AG08396 (cell line): ENCODE results near the gene CYSLTR2.
"Not testable (repeated sequence)": the region's sequence is repeated elsewhere in the genome, so short reads cannot be mapped to it uniquely, and the experiment has no call there.

Experiments used
- DNase-seq: peaks from one replicate; pipeline ENCODE4 v3.0.0; 2012; ENCODE audit warnings: low spot score, mixed read lengths

Gene CYSLTR2

DNA sequence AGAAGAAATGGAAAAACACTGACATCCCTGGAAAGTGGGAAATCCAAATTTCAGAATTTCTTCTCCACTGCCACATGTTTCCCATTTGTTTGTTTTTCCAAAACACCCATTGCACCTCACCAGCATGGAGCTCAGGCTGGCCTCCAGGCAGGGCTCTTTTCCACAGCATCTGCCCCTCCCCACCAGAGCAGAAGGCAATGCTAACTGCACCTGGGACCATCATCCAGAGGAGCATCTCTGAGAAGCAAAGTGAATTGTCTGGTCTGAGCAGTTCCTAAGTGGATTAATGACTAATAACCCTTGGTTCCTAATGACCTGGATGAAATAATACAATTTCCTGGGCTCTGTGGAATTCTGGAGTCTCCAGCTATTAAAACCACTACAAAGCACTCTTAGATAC, 8.8 kb upstream of the CYSLTR2 start:
- DNase-seq = no peak

DNA sequence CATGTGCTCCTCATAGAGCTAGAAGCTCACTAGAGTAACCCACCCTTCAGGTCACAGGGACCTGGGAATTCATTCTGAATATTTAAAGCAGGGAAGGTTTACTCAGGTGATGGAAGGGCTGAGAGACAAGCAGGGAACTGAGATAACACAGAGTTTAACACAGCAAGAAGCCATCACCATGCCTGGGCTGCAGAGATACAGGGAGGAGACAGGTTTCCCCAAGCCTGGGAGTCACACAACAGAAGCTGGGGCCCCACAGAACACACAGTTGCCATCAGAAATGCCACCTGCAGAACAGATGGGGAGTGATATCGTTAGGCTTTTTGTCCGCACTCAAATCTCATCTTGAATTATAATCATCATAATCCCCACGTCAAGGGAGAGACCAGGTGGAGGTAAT, 7.9 kb upstream of the CYSLTR2 start:
- no peak for DNase-seq

DNA sequence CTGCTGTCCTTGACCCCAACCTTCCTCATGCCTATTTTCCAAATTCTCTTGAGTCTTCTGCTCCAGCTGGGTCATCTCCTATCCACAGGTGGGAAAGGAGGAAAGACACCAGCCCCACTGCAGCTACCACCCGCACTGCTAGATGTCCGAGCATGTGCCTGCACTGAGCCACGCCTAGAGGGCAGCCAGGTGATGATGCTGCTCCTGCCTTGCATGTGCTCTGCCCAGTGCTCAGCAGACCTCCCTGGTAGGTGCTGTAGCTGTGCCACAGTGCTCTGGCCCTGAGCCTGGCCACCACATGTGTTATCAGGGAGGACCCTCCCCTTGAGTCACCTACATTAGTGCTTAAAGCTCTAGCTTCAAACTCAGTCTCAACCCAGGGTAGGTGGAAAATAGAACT, 6.9 kb upstream of the CYSLTR2 start:
- DNase-seq = no peak

DNA sequence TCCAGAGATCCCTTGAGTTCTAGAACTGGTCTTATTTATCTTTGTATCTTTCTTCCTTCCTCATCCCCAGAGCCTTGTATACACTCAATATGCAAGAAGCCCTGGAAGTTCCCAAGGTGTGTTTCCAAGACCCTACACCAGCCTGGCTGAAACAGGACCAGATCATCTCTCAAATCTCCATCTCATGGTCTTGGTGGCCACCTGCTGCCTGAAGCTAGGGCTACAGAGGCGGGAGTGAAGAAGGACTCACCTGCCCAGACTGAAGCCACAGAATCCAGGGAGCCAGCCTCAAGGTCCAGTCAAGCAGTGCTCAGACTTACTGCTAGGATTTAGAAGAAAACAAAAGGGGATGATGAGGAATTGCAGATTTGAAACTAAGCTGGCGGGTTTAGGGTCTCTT, 6.1 kb upstream of the CYSLTR2 start:
- no peak for DNase-seq

DNA sequence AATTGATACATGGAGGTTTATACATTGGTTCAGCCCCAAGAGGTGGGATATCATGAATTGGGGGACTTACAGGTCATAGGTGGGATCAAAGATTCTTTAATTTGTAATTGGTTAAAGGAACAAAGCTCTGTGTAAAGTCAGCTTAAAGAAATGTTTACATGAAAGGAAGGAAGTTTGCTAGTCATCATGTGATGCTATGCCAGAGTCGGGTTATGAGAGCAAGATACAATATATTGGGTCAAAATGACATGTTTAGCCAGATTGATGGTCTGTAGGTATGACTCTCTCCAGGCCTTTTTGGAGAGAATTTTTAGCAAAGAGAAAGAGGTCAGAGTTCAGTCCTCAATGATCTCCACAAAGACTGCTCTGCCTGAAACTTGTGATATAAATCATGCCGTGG, 5.3 kb upstream of the CYSLTR2 start:
- DNase-seq = no peak

DNA sequence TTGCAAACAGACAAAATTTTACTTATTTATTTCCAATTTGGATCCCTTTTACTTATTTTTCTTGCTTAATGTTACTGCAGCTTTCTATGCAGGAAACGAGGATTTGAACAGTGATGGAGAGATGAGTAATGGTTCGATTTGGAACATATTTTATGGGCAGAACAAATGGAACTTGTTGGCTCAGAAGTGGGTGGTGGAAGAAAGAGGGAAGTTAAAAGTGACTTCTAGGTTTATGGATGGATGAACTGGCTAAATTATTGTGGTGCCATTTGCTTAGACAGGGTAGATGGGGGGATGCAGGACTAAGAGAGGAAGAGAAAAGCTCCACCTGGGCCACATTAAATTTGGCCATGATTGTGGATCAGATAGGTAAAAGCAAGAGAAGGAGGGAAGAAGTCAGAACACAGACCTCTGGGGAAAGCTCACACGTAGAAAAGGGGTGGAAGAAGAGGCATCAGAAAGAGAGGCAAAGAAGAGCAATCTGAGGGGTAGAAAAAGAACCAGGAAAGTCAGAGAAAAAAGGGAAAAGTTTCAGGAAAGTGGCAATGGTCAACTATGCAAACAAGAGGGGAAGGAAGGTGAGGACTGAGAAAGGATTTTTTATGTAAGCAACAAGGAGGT, 768 bp upstream of the CYSLTR2 start:
- no peak for DNase-seq

DNA sequence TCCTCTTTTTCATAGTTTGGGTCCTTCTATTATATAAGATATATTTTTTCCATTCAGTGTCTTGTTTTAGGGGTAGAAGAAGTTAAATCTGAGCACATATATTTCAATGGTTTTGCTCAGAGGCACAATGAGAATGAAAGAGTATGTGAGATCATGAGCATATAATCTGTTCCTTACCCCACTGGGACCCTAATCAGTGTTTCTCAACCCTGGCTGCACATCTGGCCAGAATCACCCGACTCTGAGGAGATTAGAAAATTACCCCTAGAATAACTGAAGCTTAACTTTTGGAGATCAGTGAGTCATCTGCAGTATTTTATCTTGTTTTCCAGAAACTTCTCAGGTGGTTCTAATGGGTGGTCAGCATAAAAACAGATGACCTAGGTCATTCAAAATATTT, 782 bp downstream of the CYSLTR2 start:
- DNase-seq = no peak

DNA sequence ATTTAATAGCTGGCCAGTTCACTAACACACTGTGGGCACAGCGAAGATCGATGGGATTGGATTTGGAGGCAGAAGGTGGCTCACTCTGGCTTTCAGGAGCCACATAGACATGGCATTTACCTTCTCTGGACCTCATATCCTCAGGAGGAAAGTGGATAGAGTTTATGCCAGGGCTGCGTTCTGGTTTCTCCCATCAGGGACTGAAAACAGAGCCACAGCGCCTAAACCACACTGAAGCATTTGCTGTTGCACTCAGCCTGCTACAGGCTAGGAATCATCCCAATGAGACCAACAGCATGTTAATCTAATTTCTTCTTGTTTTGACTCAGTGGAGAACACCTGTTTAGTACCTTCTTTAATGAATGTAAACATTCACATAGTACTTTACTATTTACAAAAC, 1.6 kb downstream of the CYSLTR2 start:
- no peak for DNase-seq

DNA sequence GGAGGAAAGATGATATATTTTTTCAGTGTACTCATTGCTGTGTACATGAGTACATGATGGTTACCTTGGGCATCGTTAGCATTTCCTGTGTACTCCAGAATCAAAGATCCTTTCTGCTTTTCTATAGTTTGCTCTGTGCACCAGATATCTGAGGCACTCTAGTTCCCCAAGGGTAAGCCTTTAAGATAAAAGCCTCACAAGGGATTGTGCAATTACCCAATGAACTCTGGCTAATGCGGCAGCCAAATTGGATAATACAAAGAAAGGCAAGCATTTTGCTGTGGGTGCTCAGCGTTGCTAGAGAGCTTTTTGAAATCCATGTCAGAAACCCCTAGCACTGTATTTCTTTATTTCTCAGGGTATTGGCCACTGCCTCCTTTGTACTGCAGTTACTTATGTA, 2.9 kb downstream of the CYSLTR2 start:
- DNase-seq = no peak

DNA sequence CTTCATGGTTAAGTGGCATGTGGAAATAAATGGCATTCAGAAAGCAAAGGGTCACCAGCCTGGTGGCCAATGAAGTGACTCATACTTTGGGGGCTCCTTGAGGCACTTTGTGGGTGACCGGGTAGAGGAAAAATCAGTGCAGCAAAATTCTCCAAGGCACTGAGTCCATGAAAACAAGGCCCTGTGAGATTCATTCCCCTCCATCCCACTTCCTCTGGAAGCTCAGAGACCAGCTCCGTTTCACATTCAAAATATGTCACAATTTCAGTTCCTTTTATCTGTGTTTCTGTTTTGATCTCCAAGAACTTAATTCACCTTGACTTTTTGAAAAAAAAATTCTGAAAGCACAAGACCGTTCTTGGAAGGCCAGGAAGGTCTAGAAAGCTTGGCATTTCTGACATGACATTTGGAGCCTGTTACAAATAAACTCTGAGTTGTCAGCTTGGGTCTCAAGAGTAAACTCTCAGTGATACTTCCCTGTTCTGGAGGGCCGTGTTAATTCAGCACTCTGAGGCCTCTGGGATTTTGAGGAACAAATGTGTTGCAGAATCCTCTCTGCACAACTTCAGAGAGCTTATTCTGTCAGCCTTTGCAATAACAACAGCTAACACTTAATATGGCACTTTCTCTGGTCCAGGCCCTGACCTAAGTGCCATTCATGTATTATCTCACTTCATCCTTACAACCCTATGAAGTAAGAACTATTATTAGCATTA, 6.8 kb downstream of the CYSLTR2 start:
- DNase-seq = no peak

DNA sequence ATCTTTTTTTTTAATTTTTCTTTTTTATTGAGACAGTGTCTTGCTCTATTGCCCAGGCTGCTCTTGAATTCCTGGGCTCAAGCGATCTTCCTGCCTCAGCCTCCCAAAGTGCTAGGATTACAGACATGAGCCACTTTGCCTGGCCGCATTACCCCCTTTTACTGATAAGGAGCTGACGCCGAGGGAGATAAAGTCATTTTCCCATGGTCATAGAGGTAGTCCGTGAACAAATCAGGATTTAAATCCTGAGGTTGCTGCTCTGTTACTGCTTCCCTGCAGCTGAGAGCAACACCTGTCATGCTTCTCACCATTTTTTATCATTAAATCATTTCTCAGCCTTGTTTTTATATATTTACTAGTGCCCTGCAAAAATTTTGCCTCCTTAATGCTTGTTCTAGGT, 7.4 kb downstream of the CYSLTR2 start:
- no peak for DNase-seq

DNA sequence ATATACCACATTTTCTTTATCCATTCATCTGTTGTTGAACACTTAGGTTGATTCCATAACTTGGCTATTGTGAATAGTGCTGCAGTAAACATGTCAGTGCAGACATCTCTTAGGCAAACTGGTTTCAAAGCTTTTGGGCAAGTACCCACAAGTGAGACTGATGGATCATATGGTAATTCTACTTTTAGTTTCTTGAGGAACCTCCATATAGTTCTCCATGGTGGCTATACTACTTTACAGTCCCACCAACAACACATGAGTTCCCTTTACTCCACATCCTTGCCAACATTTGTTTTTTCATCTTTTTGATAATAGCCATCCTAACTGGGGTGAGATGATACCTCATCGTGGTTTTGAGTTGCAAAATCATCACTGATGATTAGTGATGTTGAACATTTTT, 8.5 kb downstream of the CYSLTR2 start:
- no peak for DNase-seq

DNA sequence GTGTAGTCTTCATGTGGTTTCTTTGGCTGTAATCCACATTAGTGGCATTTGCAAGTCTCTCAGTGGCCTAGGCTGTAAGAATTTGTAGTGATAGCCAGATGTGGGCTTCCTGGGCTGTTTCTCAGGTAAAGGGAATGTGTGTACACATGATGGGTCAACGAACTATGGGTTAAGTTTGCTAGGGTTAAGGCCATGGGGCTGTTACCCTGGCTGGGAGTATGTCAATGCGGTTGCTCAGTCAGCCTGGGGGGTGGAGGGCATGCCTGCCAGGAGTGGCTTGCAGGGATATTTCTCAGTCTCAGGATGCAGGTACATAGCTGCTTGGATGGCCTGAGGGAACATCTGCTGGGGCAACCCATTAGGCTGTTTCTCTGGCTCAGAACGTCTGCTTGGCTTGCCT, 13.4 kb downstream of the CYSLTR2 start:
- no peak for DNase-seq

DNA sequence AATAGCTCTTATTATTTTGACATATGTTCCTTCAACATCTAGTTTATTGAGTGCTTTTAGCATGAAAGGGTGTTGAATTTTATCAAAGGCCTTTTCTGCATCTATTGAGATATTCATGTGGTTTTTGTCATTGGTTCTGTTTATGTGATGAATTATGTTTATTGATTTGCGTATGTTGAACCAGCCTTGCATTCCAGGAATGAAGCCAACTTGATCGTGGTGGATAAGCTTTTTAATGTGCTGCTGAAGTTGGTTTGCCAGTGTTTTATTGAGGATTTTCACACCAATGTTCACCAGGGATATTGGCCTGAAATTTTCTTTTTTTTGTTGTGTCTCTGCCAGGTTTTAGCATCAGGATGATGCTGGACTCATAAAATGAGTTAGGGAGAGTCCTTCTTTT, 17.7 kb downstream of the CYSLTR2 start:
- not testable (repeated sequence) for DNase-seq

DNA sequence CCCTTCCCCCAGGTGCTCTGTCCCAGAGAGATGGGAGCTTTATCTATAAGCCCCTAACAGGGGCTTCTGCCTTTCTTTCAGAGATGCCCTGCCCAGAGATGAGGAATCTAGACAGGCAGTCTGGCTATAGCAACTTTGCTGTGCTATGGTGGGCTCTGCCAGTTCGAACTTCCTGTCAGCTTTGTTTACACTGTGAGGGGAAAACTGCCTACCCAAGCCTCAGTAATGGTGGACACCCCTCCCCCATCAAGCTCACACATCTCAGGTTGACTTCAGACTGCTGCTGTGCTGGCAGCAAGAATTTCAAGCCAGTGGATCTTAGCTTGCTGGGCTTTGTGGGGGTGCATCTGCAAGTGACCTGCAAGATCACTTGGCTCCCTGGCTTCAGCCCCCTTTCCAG, 21.5 kb downstream of the CYSLTR2 start:
- DNase-seq = no peak

DNA sequence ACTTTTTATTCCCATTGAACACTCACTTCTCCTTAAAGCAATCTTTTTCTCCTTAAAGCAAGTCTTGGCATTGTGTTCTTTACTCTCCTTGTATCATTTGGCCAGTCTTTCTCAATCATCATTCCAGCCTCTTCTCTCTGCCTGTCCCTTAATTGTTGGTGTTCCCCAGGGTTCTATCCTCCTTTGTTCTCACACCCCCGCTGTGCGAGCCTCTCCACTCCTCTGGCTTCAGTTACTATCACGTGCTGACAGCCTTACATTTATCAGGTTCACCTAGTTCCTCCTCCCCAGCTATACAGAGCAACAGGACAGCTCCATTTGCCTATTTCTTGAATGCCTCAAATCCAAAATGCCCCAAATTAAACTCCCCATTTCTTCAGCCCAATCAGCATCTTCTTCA, 24.6 kb downstream of the CYSLTR2 start:
- no peak for DNase-seq

DNA sequence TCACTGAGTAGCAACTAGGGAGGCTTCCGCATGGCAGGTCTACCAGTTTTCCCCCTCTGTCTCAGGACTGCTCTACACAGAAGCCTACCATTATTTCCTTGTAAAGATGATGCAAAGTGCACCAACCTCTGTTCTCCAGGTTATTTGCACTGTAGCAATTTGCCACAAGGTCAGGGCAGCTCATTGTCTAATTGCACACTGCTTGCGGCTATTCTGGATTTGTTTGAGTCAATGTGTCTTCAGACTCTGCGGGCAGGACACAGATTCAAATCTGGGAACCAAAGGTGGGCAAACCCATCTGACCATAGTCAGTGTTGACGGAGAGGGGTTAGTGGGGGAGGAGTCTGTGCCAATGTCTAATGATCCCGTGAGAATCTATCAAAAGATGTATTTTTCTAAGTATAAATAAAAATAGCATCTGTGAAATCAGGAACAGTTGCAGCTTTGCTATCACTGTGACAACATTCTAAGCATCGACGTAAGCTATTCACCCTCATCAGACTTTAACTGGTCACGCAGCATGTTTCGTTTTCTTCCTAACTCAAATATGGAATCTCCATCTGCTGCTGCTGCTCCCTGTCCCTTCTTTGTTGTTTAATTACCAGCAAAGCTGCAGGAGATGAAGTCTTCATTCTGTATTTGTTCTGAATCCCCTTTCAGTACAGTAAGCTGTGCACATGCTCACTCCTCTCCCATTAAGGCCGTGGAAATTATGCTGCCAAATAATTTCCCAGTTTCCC, 26.4 kb downstream of the CYSLTR2 start:
- no peak for DNase-seq

DNA sequence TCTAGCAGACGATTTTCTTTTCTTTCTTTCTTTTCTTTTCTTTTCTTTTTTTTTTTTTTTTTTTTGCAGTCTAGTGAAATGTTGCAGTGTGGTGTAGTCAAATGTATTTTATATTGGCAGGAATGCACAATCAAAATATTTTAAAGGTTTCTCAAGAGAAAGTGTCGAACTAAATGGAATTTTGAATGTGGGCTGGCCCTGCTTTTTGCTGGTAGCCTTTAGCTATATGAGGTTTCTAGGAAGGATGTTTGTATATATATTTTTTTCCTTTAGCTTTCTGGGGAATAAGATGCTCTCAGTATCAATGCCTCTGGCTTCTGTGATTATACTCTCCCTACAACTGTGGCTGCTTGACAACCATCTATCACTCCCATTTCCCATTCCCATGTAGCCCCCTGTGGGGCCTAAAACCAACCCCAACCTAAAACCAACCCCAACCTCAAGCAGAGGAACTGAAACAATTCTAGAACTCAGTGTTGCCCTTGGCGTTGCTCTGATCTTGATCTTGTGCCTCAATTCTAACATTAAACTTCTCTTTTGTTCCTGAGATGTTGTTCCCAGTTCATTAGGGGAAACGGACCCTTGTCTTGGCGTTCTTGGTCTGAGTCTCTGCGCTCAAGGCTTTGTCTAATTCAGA, 27.1 kb downstream of the CYSLTR2 start:
- no peak for DNase-seq

DNA sequence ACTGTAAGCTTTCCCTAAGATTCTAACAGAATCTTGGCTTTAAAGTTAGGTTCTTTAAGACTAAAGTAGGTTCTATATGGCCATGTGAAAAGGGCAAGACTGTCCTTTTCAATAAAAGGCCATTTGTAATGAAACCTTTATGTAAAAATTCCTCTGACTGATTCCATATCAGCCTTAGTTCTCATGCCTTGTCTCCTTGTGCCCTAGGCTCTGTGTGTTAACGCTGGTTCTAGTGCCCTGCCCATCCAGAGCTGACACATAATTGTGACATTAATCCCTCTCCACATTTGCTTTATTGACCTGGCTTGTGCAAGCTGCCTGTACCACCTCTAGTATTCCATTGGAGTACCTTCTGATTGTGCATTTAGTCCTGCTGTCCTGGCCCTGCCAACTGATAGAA, 28.2 kb downstream of the CYSLTR2 start:
- no peak for DNase-seq

DNA sequence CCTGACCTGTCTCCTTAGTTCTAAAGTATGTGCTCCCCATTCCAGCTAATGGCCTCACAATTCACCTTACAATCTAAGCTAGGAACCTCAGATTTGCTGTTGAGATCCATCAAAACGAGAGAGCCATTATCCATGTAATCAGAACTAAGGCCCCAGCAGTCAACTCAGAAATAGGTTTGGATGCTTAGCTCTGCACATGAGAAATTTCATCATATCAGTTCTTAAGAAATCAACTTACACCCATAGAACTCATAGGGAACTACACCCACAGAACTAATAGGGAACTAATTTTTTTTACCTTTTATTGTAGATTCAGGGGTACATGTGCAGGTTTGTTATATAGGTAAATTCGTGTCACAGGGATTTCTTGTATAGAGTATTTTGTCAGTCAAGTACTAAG, 28.7 kb downstream of the CYSLTR2 start:
- no peak for DNase-seq

DNA sequence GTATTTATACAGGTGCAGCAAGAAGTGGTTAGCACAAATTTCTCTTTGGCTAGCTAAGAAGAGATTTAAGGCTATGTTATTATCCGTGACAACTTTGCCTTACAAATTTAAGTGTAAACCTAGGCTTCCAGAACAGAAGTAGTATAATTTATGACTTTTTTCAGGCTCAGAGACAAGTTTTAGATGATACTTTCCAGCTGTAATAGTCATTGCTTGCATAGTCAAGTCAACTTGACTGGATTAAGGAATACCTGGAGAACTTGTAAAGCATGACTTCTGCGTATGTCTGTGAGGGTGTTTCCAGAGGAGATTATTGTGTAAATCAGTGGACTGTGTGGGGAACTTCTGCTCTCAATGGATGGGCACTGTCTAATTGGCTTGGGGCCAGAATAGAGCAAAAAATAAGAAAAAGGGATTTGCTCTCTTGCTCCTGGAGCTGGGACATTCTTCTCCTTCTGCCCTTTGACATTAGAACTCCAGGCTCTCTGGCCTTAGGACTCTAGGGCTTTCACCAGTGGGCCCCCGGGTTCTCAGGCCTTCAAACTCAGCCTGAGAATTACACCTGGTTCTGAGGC, 33.0 kb downstream of the CYSLTR2 start:
- no peak for DNase-seq

DNA sequence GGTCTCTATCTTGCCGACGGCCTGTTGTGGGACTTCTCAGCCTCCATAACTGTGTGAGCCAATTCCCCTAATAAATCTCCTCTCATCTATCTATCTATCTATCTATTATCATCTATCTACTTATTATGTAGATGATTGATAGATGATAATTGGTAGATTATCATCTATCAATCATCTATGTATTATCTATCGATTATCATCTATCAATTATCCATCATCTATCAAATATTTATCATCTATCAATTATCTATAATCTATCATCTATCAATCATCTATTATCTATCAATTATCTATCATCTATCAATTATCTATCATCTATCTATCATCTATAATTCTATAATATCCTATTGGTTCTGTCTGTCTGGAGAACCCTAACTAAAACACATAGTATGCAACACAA, 33.5 kb downstream of the CYSLTR2 start:
- no peak for DNase-seq

DNA sequence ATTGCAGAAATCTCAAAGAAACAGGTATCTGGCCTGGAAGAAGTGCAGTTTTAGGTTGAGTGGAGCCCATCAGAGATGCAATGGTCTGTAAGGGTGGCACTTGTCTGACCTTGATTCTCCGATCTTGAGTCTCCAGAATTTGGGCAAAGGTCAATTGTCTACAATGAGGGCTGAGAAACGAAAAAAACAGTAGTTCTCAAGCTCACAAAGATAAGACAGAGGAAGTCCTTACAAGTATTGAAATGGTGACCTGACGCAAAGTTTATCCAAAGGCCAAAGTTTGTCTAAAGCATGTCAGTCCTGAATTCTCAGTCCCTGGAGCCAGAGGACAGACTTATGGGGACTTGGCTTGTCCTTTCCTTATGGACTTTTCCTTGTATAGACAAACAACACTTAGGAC, 40.3 kb downstream of the CYSLTR2 start:
- no peak for DNase-seq
